Neutrophil (primary cell): ENCODE results near the gene NIPSNAP2.
A peak's percentile ranks its signal among the peaks of the same experiment; 100 is the strongest.

Source experiments
- H3K27ac ChIP-seq: fragments of 200-600 bp; sonication (generic); 2 replicates; pipeline ENCODE4 v1.5.1; 2016; ENCODE audit warnings: mild to moderate bottlenecking, moderate library complexity
- H3K27me3 ChIP-seq: fragments of 200-600 bp; sonication (generic); 2 replicates; pipeline ENCODE4 v1.6.0; 2016; ENCODE audit warnings: mild to moderate bottlenecking
- H3K36me3 ChIP-seq: fragments of 200-600 bp; sonication (generic); 2 replicates; pipeline ENCODE4 v1.5.1; 2017
- H3K4me1 ChIP-seq, 2 experiments: fragments of 200-600 bp in 1 of 2; sonication (generic) in 1 of 2; 1 replicate in 1 of 2; 2 replicates in 1 of 2; pipeline versions ENCODE4 v1.5.1 to v1.6.1; 2013 to 2016; ENCODE audit warnings: low read depth in 1 of 2, low read length in 1 of 2, mild to moderate bottlenecking in 1 of 2, moderate library complexity in 1 of 2; ENCODE audit not compliant: control insufficient read depth in 1 of 2, insufficient read depth in 1 of 2
- H3K4me3 ChIP-seq, 2 experiments: fragments of 200-600 bp in 1 of 2; sonication (generic) in 1 of 2; 1 replicate in 1 of 2; 2 replicates in 1 of 2; pipeline ENCODE4 v1.5.1; 2013 to 2016; ENCODE audit warnings: low read depth in 1 of 2, low read length in 1 of 2, mild to moderate bottlenecking in 1 of 2, moderate library complexity in 1 of 2
- H3K9me3 ChIP-seq: fragments of 200-600 bp; sonication (generic); 2 replicates; pipeline ENCODE4 v1.5.1; 2016
- TF ChIP-seq, protein P1 (sequence below): fragments of 200-600 bp; sonication (generic); IDR thresholded peaks from 2 replicates; pipeline ENCODE4 v1.5.1; 2016; ENCODE audit warnings: antibody characterized with exemption

The NIPSNAP2 gene

DNA sequence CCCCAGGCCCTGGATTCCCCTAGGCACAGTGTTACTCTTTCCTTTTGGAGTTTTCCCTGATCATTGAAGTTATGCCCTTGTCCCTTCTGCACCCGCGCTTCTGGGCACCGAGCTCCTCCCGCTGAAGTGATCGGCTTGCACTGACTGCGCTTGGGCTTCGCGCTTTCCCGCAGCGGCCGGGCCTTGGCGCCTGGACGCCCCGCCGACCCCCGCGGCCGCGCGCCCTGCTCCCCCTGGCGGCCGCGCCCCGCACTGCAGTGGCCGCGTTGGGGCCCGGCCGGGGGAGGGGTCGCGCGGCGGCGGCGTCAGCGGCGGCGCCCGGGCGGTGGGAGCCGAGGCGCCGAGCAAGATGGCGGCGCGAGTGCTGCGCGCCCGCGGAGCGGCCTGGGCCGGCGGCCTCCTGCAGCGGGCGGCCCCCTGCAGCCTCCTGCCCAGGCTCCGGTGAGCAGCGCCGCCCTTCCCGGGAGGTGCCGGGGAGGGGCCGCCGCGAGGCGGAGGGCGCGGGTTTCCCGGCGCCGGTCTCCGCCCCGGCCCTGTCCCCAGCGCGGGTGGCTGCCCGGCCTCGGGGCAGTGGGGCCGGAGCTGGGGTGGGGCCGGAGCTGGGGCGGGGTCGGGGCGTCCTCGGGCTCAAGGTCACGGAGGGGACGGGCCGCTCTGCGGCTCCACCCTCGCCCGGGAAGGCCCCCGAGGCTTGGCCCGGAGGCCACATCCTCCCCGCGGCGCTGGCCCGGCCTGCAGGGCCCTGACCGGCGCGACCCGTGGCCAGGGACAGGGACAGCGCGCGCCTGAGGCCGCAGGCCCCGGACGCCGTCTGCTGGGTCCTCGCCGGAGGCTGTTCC, at the start of gene NIPSNAP2:
Gene NIPSNAP2 (plus strand): TSS at position 325 of the 839 bp plus-strand sequence. CDS start 25 bp downstream, at position 350.
- Histone ChIP-seq H3K4me1 (peaks cover 15 to 19% of the 10 kb centered on the region in 2 experiments), H3K36me3 (no peaks in the 10 kb centered on the region), H3K27ac (peak within 1 kb of the TSS; percentile 91), H3K27me3 (peaks cover 5% of the 10 kb centered on the region), H3K4me3 (peak within 1 kb of the TSS; percentile 64 to 79), H3K9me3 (no peaks in the 10 kb centered on the region)
- TF ChIP-seq, protein P1, sequence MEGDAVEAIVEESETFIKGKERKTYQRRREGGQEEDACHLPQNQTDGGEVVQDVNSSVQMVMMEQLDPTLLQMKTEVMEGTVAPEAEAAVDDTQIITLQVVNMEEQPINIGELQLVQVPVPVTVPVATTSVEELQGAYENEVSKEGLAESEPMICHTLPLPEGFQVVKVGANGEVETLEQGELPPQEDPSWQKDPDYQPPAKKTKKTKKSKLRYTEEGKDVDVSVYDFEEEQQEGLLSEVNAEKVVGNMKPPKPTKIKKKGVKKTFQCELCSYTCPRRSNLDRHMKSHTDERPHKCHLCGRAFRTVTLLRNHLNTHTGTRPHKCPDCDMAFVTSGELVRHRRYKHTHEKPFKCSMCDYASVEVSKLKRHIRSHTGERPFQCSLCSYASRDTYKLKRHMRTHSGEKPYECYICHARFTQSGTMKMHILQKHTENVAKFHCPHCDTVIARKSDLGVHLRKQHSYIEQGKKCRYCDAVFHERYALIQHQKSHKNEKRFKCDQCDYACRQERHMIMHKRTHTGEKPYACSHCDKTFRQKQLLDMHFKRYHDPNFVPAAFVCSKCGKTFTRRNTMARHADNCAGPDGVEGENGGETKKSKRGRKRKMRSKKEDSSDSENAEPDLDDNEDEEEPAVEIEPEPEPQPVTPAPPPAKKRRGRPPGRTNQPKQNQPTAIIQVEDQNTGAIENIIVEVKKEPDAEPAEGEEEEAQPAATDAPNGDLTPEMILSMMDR, result peak; percentile 66

DNA sequence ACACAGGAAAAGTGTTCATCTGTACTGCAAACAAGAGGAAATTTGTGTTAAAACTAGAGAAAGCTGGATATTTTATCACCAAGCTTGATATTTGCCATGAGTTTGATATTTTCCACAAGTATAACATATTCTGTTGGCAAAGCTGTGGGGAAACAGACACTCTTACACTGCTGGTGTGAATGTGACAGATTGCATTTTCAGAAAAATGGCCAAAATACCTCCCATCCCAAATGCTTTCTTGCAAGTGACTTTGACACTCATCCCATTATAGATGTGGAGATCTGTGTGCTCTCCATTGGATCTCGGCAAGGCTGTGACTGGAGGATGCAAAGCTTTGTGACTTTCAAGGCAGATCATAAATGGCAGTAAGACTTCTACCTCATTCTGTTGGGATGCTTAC, 46.6 kb upstream of the NIPSNAP2 start:
- TF ChIP-seq, protein P1, result no peak
- no peaks in the 10 kb centered on the region for H3K27me3 ChIP-seq
- H3K4me3 ChIP-seq, result no peak overlapping the region
- no peaks in the 10 kb centered on the region for H3K4me1 ChIP-seq
- H3K27ac ChIP-seq, result no peak overlapping the region
- H3K9me3 ChIP-seq, result no peaks in the 10 kb centered on the region
- H3K36me3 ChIP-seq, result no peaks in the 10 kb centered on the region

DNA sequence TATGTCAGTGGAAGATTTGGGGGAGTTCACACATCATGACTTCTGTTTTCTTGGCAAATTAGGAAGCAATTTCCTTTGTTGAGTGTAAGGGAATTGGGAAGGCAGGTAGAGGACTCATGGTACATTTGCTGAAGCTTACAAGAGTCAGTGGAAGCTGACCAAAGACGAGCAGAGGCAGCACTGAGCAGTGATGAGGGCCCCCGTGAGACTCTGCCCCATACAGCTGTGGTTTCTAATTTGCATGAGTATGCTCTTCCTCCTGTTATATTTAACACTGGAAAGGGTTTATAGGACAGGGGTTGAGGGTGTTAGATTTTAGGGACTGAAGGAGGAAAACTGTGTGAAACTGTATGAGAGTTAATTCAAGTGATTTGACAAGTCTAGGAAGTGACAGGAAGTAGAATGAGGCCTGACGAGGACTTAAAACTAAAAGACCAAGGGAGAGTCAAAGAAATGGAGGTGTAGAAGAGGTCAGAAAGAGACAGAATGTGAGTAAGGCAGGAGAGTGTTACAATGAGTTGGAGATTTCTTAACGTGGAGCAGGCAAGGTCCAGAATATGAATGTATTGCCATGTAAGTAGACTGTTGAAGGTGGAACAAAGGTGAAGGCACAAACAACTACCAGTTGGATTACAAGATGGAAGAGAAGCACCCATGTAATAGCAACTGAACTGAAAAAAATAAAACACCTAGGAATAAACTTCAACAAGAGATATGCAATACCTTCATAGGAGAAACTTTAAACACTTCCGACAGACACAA, 36.2 kb upstream of the NIPSNAP2 start:
- no peak overlapping the region for H3K27ac ChIP-seq
- TF ChIP-seq, protein P1, result no peak
- no peaks in the 10 kb centered on the region for H3K4me1 ChIP-seq
- H3K36me3 ChIP-seq, result no peaks in the 10 kb centered on the region
- no peak overlapping the region for H3K4me3 ChIP-seq
- no peaks in the 10 kb centered on the region for H3K9me3 ChIP-seq
- no peaks in the 10 kb centered on the region for H3K27me3 ChIP-seq

DNA sequence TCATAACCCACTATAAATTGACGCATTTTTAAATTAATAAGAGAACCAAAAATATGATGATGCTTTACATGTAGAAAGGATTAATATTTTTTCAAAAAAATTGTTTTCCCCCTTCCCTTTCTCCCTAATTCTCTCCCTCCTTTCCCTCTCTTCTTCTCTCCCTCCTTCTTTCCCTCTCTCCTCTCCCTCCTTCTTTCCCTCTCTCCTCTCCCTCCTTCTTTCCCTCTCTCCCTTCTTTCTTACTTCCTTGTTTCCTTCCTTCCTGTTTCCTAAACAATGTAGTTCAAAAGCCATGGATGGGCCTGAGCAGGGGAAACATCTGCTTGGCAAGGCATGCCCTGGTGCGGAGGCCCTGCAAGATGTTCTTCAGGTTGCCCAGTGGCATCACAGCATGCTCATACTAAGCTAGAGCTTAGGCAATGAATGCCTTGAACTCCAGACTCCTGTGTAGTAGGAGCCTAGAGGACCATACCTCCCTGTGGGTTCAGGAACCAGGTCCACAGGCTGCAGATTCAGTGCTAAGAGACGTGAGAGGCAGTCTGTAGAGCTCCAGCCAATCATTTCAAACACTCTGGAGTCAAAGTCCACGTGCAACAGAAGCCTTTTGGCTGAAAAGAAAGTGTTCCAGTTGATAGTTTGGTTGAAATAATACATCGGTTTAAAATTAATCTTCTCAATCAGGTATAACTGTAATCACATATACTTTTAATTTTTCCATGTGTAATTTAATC, 32.8 kb upstream of the NIPSNAP2 start:
- TF ChIP-seq, protein P1, result no peak
- H3K36me3 ChIP-seq, result no peaks in the 10 kb centered on the region
- no peaks in the 10 kb centered on the region for H3K4me1 ChIP-seq
- no peak overlapping the region for H3K4me3 ChIP-seq
- H3K9me3 ChIP-seq, result peaks cover 3% of the 10 kb centered on the region
- no peak overlapping the region for H3K27ac ChIP-seq
- H3K27me3 ChIP-seq, result no peaks in the 10 kb centered on the region

DNA sequence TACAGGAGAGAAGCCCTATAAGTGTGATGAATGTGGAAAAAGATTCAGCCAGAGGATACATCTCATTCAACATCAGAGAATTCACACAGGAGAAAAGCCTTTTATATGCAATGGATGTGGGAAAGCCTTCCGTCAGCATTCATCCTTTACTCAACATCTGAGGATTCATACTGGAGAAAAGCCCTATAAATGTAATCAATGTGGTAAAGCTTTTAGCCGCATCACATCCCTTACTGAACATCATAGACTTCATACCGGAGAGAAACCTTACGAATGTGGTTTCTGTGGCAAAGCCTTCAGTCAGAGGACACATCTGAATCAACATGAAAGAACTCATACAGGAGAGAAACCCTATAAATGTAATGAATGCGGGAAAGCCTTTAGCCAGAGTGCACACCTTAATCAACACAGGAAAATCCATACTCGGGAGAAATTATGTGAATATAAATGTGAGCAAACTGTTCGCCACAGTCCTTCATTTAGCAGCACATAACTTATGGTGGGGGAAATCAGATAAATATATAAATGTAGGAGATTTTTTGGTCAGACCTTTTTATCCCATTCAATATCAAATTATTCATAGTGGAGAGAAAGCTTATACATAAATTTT, 24.8 kb upstream of the NIPSNAP2 start:
- Histone ChIP-seq H3K4me3 (no peak overlapping the region), H3K9me3 (peaks cover 15% of the 10 kb centered on the region), H3K36me3 (no peaks in the 10 kb centered on the region), H3K27me3 (no peaks in the 10 kb centered on the region), H3K27ac (no peak overlapping the region), H3K4me1 (no peaks in the 10 kb centered on the region)
- TF ChIP-seq, protein P1, result no peak
